ENCODE results near the gene ULK1.
A peak's percentile ranks its signal among the peaks of the same experiment; 100 is the strongest.

ULK1 gene

GRCh38 chr12:131894313-131894860 is at the start of gene ULK1:
Gene ULK1 (plus strand): TSS chr12:131894622. CDS start chr12:131895002, 380 bp downstream.
- DNase-seq (ENCODE audit: low spot score): peak; percentile 93

GRCh38 chr12:131844656-131845055 is 49.8 kb upstream of the ULK1 start:
- DNase-seq (ENCODE audit: low spot score): no peak

- no peak for DNase-seq (ENCODE audit: low spot score)
Measured at GRCh38 chr12:131845121-131845520, 49.3 kb upstream of the ULK1 start.

GRCh38 chr12:131847456-131847855 is 47.0 kb upstream of the ULK1 start:
- DNase-seq (ENCODE audit: low spot score): no peak

- DNase-seq (ENCODE audit: low spot score): no peak
Measured at GRCh38 chr12:131848753-131849152, 45.7 kb upstream of the ULK1 start.

- DNase-seq (ENCODE audit: low spot score): no peak
Measured at GRCh38 chr12:131849700-131850553, 44.5 kb upstream of the ULK1 start.

- no peak for DNase-seq (ENCODE audit: low spot score)
Measured at GRCh38 chr12:131850856-131851559, 43.4 kb upstream of the ULK1 start.

GRCh38 chr12:131851741-131852550 is 42.5 kb upstream of the ULK1 start:
- DNase-seq (ENCODE audit: low spot score): no peak

- DNase-seq (ENCODE audit: low spot score): no peak
Measured at GRCh38 chr12:131852551-131853299, 41.7 kb upstream of the ULK1 start.

GRCh38 chr12:131853832-131854797 is 40.3 kb upstream of the ULK1 start:
- no peak for DNase-seq (ENCODE audit: low spot score)

- DNase-seq (ENCODE audit: low spot score): no peak
Measured at GRCh38 chr12:131854861-131855476, 39.5 kb upstream of the ULK1 start.

GRCh38 chr12:131855521-131856142 is 38.8 kb upstream of the ULK1 start:
- DNase-seq (ENCODE audit: low spot score): no peak

GRCh38 chr12:131856366-131857097 is 37.9 kb upstream of the ULK1 start:
- no peak for DNase-seq (ENCODE audit: low spot score)

- no peak for DNase-seq (ENCODE audit: low spot score)
Measured at GRCh38 chr12:131857908-131858850, 36.2 kb upstream of the ULK1 start.

- no peak for DNase-seq (ENCODE audit: low spot score)
Measured at GRCh38 chr12:131860472-131861260, 33.8 kb upstream of the ULK1 start.

- DNase-seq (ENCODE audit: low spot score): no peak
Measured at GRCh38 chr12:131861261-131862083, 33.0 kb upstream of the ULK1 start.

All from putamen (tissue), 1 donor.